ENCODE measurements around the gene NRP2. TPM values are rescaled to one million over a fixed set of nuclear protein-coding genes. Genes with fewer than 3 reads are reported as not detected.
A peak's percentile ranks its signal among the peaks of the same experiment; 100 is the strongest.

NRP2 gene
- total and polyA plus RNA-seq, 2 of the 13 experiments (the other 11 are each of a cell fraction or from before 2014, with no cell fraction given) = 0.65 to 1.4 TPM

GRCh38 chr2:205700331-205701132 is 18.2 kb downstream of the NRP2 start (continued):
- TF ChIP-seq ZBTB33 (CRISPR knock-in tag; IDR thresholded peaks at IDR 0.05) = no peak
- TF ChIP-seq, protein P1, sequence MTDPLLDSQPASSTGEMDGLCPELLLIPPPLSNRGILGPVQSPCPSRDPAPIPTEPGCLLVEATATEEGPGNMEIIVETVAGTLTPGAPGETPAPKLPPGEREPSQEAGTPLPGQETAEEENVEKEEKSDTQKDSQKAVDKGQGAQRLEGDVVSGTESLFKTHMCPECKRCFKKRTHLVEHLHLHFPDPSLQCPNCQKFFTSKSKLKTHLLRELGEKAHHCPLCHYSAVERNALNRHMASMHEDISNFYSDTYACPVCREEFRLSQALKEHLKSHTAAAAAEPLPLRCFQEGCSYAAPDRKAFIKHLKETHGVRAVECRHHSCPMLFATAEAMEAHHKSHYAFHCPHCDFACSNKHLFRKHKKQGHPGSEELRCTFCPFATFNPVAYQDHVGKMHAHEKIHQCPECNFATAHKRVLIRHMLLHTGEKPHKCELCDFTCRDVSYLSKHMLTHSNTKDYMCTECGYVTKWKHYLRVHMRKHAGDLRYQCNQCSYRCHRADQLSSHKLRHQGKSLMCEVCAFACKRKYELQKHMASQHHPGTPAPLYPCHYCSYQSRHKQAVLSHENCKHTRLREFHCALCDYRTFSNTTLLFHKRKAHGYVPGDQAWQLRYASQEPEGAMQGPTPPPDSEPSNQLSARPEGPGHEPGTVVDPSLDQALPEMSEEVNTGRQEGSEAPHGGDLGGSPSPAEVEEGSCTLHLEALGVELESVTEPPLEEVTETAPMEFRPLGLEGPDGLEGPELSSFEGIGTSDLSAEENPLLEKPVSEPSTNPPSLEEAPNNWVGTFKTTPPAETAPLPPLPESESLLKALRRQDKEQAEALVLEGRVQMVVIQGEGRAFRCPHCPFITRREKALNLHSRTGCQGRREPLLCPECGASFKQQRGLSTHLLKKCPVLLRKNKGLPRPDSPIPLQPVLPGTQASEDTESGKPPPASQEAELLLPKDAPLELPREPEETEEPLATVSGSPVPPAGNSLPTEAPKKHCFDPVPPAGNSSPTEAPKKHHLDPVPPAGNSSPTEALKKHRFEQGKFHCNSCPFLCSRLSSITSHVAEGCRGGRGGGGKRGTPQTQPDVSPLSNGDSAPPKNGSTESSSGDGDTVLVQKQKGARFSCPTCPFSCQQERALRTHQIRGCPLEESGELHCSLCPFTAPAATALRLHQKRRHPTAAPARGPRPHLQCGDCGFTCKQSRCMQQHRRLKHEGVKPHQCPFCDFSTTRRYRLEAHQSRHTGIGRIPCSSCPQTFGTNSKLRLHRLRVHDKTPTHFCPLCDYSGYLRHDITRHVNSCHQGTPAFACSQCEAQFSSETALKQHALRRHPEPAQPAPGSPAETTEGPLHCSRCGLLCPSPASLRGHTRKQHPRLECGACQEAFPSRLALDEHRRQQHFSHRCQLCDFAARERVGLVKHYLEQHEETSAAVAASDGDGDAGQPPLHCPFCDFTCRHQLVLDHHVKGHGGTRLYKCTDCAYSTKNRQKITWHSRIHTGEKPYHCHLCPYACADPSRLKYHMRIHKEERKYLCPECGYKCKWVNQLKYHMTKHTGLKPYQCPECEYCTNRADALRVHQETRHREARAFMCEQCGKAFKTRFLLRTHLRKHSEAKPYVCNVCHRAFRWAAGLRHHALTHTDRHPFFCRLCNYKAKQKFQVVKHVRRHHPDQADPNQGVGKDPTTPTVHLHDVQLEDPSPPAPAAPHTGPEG (CRISPR knock-in tag; IDR thresholded peaks at IDR 0.05) = no peak
- TF ChIP-seq, protein P2, sequence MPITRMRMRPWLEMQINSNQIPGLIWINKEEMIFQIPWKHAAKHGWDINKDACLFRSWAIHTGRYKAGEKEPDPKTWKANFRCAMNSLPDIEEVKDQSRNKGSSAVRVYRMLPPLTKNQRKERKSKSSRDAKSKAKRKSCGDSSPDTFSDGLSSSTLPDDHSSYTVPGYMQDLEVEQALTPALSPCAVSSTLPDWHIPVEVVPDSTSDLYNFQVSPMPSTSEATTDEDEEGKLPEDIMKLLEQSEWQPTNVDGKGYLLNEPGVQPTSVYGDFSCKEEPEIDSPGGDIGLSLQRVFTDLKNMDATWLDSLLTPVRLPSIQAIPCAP (CRISPR knock-in tag; IDR thresholded peaks at IDR 0.05; ENCODE audit: low read depth) = no peak
- peak; percentile 49; the same call in 1 of the 2 replicates for TF ChIP-seq MTA1 (CRISPR knock-in tag; IDR thresholded peaks at IDR 0.05; ENCODE audit: borderline replicate concordance)
